Body of pancreas (tissue), 4 donors: ENCODE measurements around the gene NKX2-1. TPM values are rescaled to one million over a fixed set of nuclear protein-coding genes. Genes with fewer than 3 reads are reported as not detected.

Source experiments
- ATAC-seq: fragments of 150-250 bp; one replicate; pipeline ENCODE4 v1.9.1; 2016
- DNase-seq, 4 donors: peaks; one replicate each; pipeline ENCODE4 v3.0.0-alpha.2; 2019
- H3K27ac ChIP-seq, 4 donors: fragments of 200-600 bp; sonication (generic); 1 replicate in 3 of 4; 2 replicates in 1 of 4; pipeline versions ENCODE4 v1.5.1 to v1.6.1; 2016 to 2019; ENCODE audit warnings: mild to moderate bottlenecking in 1 of 4, mixed read lengths in 1 of 4, moderate library complexity in 1 of 4
- H3K27me3 ChIP-seq, 2 donors: fragments of 200-600 bp; sonication (generic); one replicate each; pipeline ENCODE4 v1.6.0; 2016; ENCODE audit warnings: mild to moderate bottlenecking in 1 of 2
- H3K36me3 ChIP-seq, 2 donors: fragments of 200-600 bp; sonication (generic); replicated peaks in 1 of 2; 2 replicates each; pipeline ENCODE4 v1.5.1; 2016; ENCODE audit warnings: low read depth in 2 of 2; ENCODE audit not compliant: insufficient read depth in 1 of 2
- H3K4me1 ChIP-seq: fragments of 200-600 bp; sonication (generic); one replicate; pipeline ENCODE4 v1.6.0; 2016
- H3K4me3 ChIP-seq, 2 donors: fragments of 200-600 bp; sonication (generic); 1 replicate in 1 of 2; 2 replicates in 1 of 2; pipeline ENCODE4 v1.5.1; 2016 to 2019
- H3K9me3 ChIP-seq, 3 donors: fragments of 200-600 bp; sonication (generic); 1 replicate in 2 of 3; 2 replicates in 1 of 3; pipeline ENCODE4 v1.5.1; 2016
- POLR2A ChIP-seq, 3 donors: fragments of 450-650 bp; IDR thresholded peaks; one replicate each; pipeline ENCODE4 v1.6.1; 2016; ENCODE audit warnings: antibody characterized with exemption in 3 of 3, mild to moderate bottlenecking in 2 of 3
- WGBS, 2 donors: methylation state at CpG; one replicate each; pipeline ENCODE4 v1.1.5; 2017; 5-methylcytosine and 5-hydroxymethylcytosine counted together
- intact Hi-C: fragments of 100-400 bp; cut with DNase I; formaldehyde crosslinking; loops from one replicate; pipeline ENCODE4 v1.15.1; 2023
- total RNA-seq, 2 donors: library from RNA; depleted of rRNA; stranded (reverse); fragments of >200 nt; gene quantifications; one replicate each; pipeline ENCODE4 v1.1.0, GENCODE V29; 2016
- TF ChIP-seq, protein P1 (sequence below), 7 experiments: fragments of 450-650 bp in 4 of 7; fragments of 200-600 bp in 3 of 7; sonication (generic) in 3 of 7; IDR thresholded peaks; one replicate each; pipeline ENCODE4 v1.5.1; 2016 to 2019; ENCODE audit warnings: antibody characterized with exemption in 7 of 7

NKX2-1 gene
- total RNA-seq, 2 donors from 2014 or later, result not detected

- no peak overlapping the region for H3K27ac ChIP-seq
- no peak overlapping the region for H3K4me3 ChIP-seq
- peaks cover 0 to 67% of the 10 kb centered on the region in 2 donors for H3K27me3 ChIP-seq
- H3K36me3 ChIP-seq, result no peaks in the 10 kb centered on the region
- intact Hi-C loops, result no loop called here
- TF ChIP-seq, protein P1, sequence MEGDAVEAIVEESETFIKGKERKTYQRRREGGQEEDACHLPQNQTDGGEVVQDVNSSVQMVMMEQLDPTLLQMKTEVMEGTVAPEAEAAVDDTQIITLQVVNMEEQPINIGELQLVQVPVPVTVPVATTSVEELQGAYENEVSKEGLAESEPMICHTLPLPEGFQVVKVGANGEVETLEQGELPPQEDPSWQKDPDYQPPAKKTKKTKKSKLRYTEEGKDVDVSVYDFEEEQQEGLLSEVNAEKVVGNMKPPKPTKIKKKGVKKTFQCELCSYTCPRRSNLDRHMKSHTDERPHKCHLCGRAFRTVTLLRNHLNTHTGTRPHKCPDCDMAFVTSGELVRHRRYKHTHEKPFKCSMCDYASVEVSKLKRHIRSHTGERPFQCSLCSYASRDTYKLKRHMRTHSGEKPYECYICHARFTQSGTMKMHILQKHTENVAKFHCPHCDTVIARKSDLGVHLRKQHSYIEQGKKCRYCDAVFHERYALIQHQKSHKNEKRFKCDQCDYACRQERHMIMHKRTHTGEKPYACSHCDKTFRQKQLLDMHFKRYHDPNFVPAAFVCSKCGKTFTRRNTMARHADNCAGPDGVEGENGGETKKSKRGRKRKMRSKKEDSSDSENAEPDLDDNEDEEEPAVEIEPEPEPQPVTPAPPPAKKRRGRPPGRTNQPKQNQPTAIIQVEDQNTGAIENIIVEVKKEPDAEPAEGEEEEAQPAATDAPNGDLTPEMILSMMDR (IDR thresholded peaks at IDR 0.05), result no peak
- no peak for TF ChIP-seq POLR2A (IDR thresholded peaks at IDR 0.05)
- H3K4me1 ChIP-seq, result no peaks in the 10 kb centered on the region
- no peaks in the 10 kb centered on the region for H3K9me3 ChIP-seq
- 11 to 13% methylated on average over 6 of the region's 6 CpGs for WGBS, 2 donors
- ATAC-seq, result no peak
- no peak for DNase-seq
These were observed 9.2 kb downstream of the NKX2-1 start for GRCh38 chr14:36510874-36511273.

DNA sequence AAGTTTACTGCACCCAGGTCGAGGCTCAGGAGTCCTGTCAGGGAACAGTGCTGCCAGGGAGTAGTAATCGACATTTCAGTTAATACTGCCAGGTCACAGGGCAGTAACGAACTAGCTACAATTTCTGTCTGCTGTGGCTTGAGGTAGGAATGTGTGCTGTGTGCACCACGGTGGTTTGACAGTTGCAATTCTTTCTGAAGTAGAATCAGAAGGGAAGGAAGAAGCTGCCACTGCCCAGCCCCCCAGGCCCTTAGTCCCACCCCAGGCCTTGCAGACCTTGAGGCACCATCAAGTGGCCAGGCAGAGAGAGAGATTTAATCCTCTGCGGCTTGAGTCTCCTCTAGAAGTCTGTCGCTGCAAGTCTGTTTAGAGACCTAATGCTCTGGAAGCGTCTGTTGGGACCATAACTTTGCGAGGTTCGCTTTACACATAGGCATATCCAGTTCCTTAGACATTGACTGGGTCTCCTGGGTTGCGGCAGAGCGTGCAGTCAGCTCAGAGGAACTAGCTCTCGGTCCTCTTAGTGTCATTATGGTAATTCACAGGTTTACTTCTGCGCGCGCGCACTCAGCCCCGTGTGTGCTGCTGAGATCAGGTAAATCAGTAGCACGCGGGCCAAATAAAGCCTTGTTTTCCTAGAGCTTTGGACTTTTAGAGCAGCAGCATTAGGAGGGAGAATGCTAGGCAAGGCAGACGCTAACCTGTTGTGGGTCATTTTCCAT is 9.8 kb downstream of the NKX2-1 start:
- peaks cover 0 to 70% of the 10 kb centered on the region in 2 donors for H3K27me3 ChIP-seq
- no peak overlapping the region for H3K4me3 ChIP-seq
- peaks cover 5% of the 10 kb centered on the region for H3K4me1 ChIP-seq
- no peak for ATAC-seq
- no peaks in the 10 kb centered on the region for H3K36me3 ChIP-seq
- no peak overlapping the region for H3K27ac ChIP-seq
- no peaks in the 10 kb centered on the region for H3K9me3 ChIP-seq
- intact Hi-C loops, result no loop called here
- DNase-seq, result no peak
- WGBS, 2 donors, result 4 to 14% methylated on average over 19 to 20 of the region's 20 CpGs
- TF ChIP-seq, protein P1 (IDR thresholded peaks at IDR 0.05), result no peak
- no peak for TF ChIP-seq POLR2A (IDR thresholded peaks at IDR 0.05)

- intact Hi-C loops, result no loop called here
- no peaks in the 10 kb centered on the region for H3K36me3 ChIP-seq
- 4 to 10% methylated on average over 14 of the region's 14 CpGs for WGBS, 2 donors
- H3K4me1 ChIP-seq, result peaks cover 11% of the 10 kb centered on the region
- no peaks in the 10 kb centered on the region for H3K9me3 ChIP-seq
- TF ChIP-seq, protein P1 (IDR thresholded peaks at IDR 0.05), result no peak
- no peak for TF ChIP-seq POLR2A (IDR thresholded peaks at IDR 0.05)
- no peak for ATAC-seq
- H3K27me3 ChIP-seq, result peaks cover 1 to 74% of the 10 kb centered on the region in 2 donors
- DNase-seq, result no peak
- H3K27ac ChIP-seq, result no peak overlapping the region
- H3K4me3 ChIP-seq, result no peak overlapping the region
These were observed 10.7 kb downstream of the NKX2-1 start for GRCh38 chr14:36509069-36509917.

- no peak overlapping the region for H3K27ac ChIP-seq
- TF ChIP-seq POLR2A (IDR thresholded peaks at IDR 0.05), result no peak
- TF ChIP-seq, protein P1 (IDR thresholded peaks at IDR 0.05), result no peak
- no peaks in the 10 kb centered on the region for H3K36me3 ChIP-seq
- DNase-seq (no peak), ATAC-seq (no peak)
- H3K4me1 ChIP-seq, result peaks cover 16% of the 10 kb centered on the region
- H3K4me3 ChIP-seq, result no peak overlapping the region
- H3K9me3 ChIP-seq, result no peaks in the 10 kb centered on the region
- 4 to 7% methylated on average over 31 to 32 of the region's 32 CpGs for WGBS, 2 donors
- intact Hi-C loops, result no loop called here
- H3K27me3 ChIP-seq, result peaks cover 3 to 74% of the 10 kb centered on the region in 2 donors
These were observed 11.5 kb downstream of the NKX2-1 start for GRCh38 chr14:36508418-36509068.
